ENCODE results near the gene LIMD2. TPM values are rescaled to one million over a fixed set of nuclear protein-coding genes. Genes with fewer than 3 reads are reported as not detected.

The LIMD2 gene
- total and polyA plus RNA-seq, 2 of the 4 experiments (the other 2 are of a cell fraction) = 4.5 to 21.7 TPM

GRCh38 chr17:63714550-63715277 lies 14.8 kb upstream of the LIMD2 start:
- Histone ChIP-seq H3K4me2 (ENCODE audit: low read depth, low read length) (no peak overlapping the region), H3K4me3 (ENCODE audit: insufficient read depth, low read depth, low read length) (no peak overlapping the region), H3K23ac (ENCODE audit: low read depth, low read length) (no peak overlapping the region), H2BK15ac (ENCODE audit: low read depth, low read length) (no peak overlapping the region), H3K9ac (ENCODE audit: low read depth, low read length) (no peak overlapping the region), H2AFZ (replicated peaks; ENCODE audit: low read length, poor library complexity) (peak overlapping the region; percentile 48), H2AK9ac (replicated peaks; ENCODE audit: low read depth, low read length, poor library complexity) (peak overlapping the region; percentile 20), H2AK5ac (ENCODE audit: low read depth, low read length) (no peak overlapping the region; the same call in 1 of the 2 replicates), H3K9me1 (ENCODE audit: insufficient read depth, low read length) (peaks cover 15% of the 10 kb centered on the region; the same call in 1 of the 2 replicates), H4K91ac (ENCODE audit: insufficient read depth, low read depth, low read length) (no peak overlapping the region), H3K27me3 (ENCODE audit: control insufficient read depth, insufficient read depth, low read length) (no peaks in the 10 kb centered on the region), H4K5ac (ENCODE audit: low read depth, low read length) (no peak overlapping the region), H3K79me1 (ENCODE audit: low read depth in 1 of 2, low read length in 2 of 2) (peaks cover 0 to 7% of the 10 kb centered on the region in 2 experiments; a peak in 1 of 4 replicates), H4K20me1 (ENCODE audit: insufficient read depth, low read length) (no peaks in the 10 kb centered on the region; the same call in 1 of the 2 replicates), H3K14ac (replicated peaks; ENCODE audit: low read depth, low read length) (no peak overlapping the region; the same call in 1 of the 2 replicates), H3K27ac (ENCODE audit: insufficient read depth, low read length) (no peak overlapping the region), H3K4me1 (ENCODE audit: control insufficient read depth, insufficient read depth, low read length) (peaks cover 2% of the 10 kb centered on the region; the same call in 1 of the 2 replicates), H4K8ac (ENCODE audit: low read depth in 2 of 2, low read length in 2 of 2) (no peak overlapping the region), H3K56ac (ENCODE audit: extremely low read depth, insufficient read depth, low read length) (no peak overlapping the region), H2BK20ac (ENCODE audit: low read depth, low read length) (no peak overlapping the region), H3K36me3 (ENCODE audit: control insufficient read depth, insufficient read depth, low read length) (peaks cover 22% of the 10 kb centered on the region), H3K4ac (ENCODE audit: low read depth, low read length) (no peak overlapping the region), H2BK120ac (ENCODE audit: low read depth, low read length) (no peak overlapping the region), H3K18ac (ENCODE audit: low read depth, low read length) (no peak overlapping the region), H2BK5ac (ENCODE audit: low read depth, low read length, poor library complexity, severe bottlenecking) (no peak overlapping the region), H3K9me3 (ENCODE audit: control insufficient read depth, insufficient read depth, low read length) (no peaks in the 10 kb centered on the region)
- intact Hi-C loops (cut with micrococcal nuclease) (no loop called here), dilution Hi-C loops (cut with HindIII; ENCODE audit: low sequenced_read_pairs, unreplicated experiment) (no loop called here), in situ Hi-C loops (cut with MboI; ENCODE audit: low sequenced_read_pairs) (no loop called here)
- 78% methylated on average over 4 of the region's 10 CpGs; no CpG with 5 or more reads in 1 of the 2 experiments for WGBS, 2 experiments (ENCODE audit: extremely low coverage in 2 of 2, insufficient read length in 1 of 2)
- ATAC-seq (ENCODE audit: low read depth) = peak; percentile 78
- no TSS peak for BruUV-seq (replicated peaks)
- POLR2A ChIA-PET (ENCODE audit: unreplicated experiment) = no interaction called here
- CTCF ChIA-PET = no interaction called here
- peak; percentile 71 for DNase-seq
- peak; percentile 76 for TF ChIP-seq MXI1 (IDR thresholded peaks at IDR 0.05; ENCODE audit: borderline replicate concordance, low read depth, low read length)
- TF ChIP-seq CHD1 (IDR thresholded peaks at IDR 0.05; ENCODE audit: low read depth, low read length) = no peak
- TF ChIP-seq NFE2L2 (IDR thresholded peaks at IDR 0.05; ENCODE audit: low read depth, low read length) = no peak
- no peak for TF ChIP-seq SMC3 (IDR thresholded peaks at IDR 0.05; ENCODE audit: low read depth, low read length)
- TF ChIP-seq RAD21 (IDR thresholded peaks at IDR 0.05; ENCODE audit: low read length) = no peak
- TF ChIP-seq CTCF (conservative IDR thresholded peaks at IDR 0.05; ENCODE audit: low read depth, low read length) = no peak
- TF ChIP-seq ELK1 (IDR thresholded peaks at IDR 0.05; ENCODE audit: borderline replicate concordance, low read depth, low read length) = no peak
- no peak for TF ChIP-seq MAZ (IDR thresholded peaks at IDR 0.05; ENCODE audit: borderline replicate concordance, low read depth, low read length)
- TF ChIP-seq RFX5 (IDR thresholded peaks at IDR 0.05; ENCODE audit: low read depth, low read length) = no peak
- no peak for TF ChIP-seq POLR2A (IDR thresholded peaks at IDR 0.05; ENCODE audit: low read depth, low read length)
- peak; percentile 84 for TF ChIP-seq USF2 (IDR thresholded peaks at IDR 0.05; ENCODE audit: low read depth, low read length)
- TF ChIP-seq CEBPB (IDR thresholded peaks at IDR 0.05; ENCODE audit: low read depth, low read length) = peak; percentile 60
- TF ChIP-seq MAFK (IDR thresholded peaks at IDR 0.05; ENCODE audit: low read depth, low read length) = no peak
- TF ChIP-seq RCOR1 (IDR thresholded peaks at IDR 0.05; ENCODE audit: insufficient replicate concordance, low read length) = no peak
- TF ChIP-seq BHLHE40 (IDR thresholded peaks at IDR 0.05; ENCODE audit: low read depth, low read length) = 0 out of 2 replicates have a peak, but pooled peaks have one; percentile 15
